A673 (cell line): ENCODE data around the gene DSTYK. TPM values are rescaled to one million over a fixed set of nuclear protein-coding genes. Genes with fewer than 3 reads are reported as not detected.

Source experiments
- BruUV-seq: library from RNA; stranded (reverse); fragments of 400-500 nt; replicated peaks from 2 replicates; lab custom pipeline; 2021; lab: Mats Ljungman, UMichigan
- CTCF ChIA-PET: fragments of 300-600 bp; sonication (Branson Sonifier 250); formaldehyde crosslinking; loops from one replicate; lab custom pipeline; 2022; ENCODE audit warnings: antibody characterized with exemption; lab: Charles Lee
- POLR2A ChIA-PET: fragments of 300-600 bp; sonication (Branson Sonifier 250); formaldehyde crosslinking; loops from one replicate; lab custom pipeline; 2022; ENCODE audit warnings: antibody characterized with exemption; ENCODE audit not compliant: low non-redundant PET; lab: Charles Lee
- DNase-seq: peaks from one replicate; pipeline ENCODE4 v3.0.0-alpha.2; 2015; ENCODE audit warnings: low spot score
- H3K27ac ChIP-seq: fragments of 200-600 bp; sonication (generic); 2 replicates; pipeline ENCODE4 v1.5.1; 2016; ENCODE audit warnings: mixed run types, low read depth, mild to moderate bottlenecking, mixed read lengths, antibody characterized with exemption, low read length; ENCODE audit not compliant: poor library complexity, severe bottlenecking
- H3K27me3 ChIP-seq: fragments of 200-600 bp; sonication (generic); replicated peaks from 2 replicates; pipeline ENCODE4 v1.6.1; 2017; ENCODE audit warnings: mixed run types, low read depth, mild to moderate bottlenecking, mixed read lengths, antibody characterized with exemption, low read length; ENCODE audit not compliant: insufficient read depth, poor library complexity
- H3K36me3 ChIP-seq: fragments of 200-600 bp; sonication (generic); 2 replicates; pipeline ENCODE4 v1.6.1; 2016; ENCODE audit warnings: mixed run types, mild to moderate bottlenecking, mixed read lengths, antibody characterized with exemption, low read length; ENCODE audit not compliant: insufficient read depth, poor library complexity, severe bottlenecking
- H3K4me1 ChIP-seq: fragments of 200-600 bp; sonication (generic); 2 replicates; pipeline ENCODE4 v1.6.1; 2017; ENCODE audit warnings: mixed run types, mild to moderate bottlenecking, mixed read lengths, antibody characterized with exemption, low read length; ENCODE audit not compliant: insufficient read depth, poor library complexity, severe bottlenecking
- H3K4me3 ChIP-seq: fragments of 200-600 bp; sonication (generic); 2 replicates; pipeline ENCODE4 v1.5.1; 2016; ENCODE audit warnings: low read depth, mixed run types, mild to moderate bottlenecking, mixed read lengths, low read length; ENCODE audit not compliant: poor library complexity, severe bottlenecking
- H3K9me3 ChIP-seq: fragments of 200-600 bp; sonication (generic); 2 replicates; pipeline ENCODE4 v1.6.1; 2016; ENCODE audit warnings: mixed run types, low read depth, mild to moderate bottlenecking, mixed read lengths, antibody characterized with exemption, low read length; ENCODE audit not compliant: poor library complexity, severe bottlenecking
- EZH2 ChIP-seq: fragments of 200-600 bp; sonication (generic); IDR thresholded peaks from 2 replicates; pipeline ENCODE4 v1.6.1; 2017; ENCODE audit warnings: borderline replicate concordance, low read depth, mild to moderate bottlenecking, mixed read lengths, antibody characterized with exemption, low read length; ENCODE audit not compliant: poor library complexity, severe bottlenecking
- intact Hi-C: fragments of 100-400 bp; cut with micrococcal nuclease; formaldehyde crosslinking; loops from one replicate; pipeline ENCODE4 v1.10.0; 2022; ENCODE audit not compliant: unreplicated experiment
- total RNA-seq: library from RNA; stranded (reverse); gene quantifications from 2 replicates; pipeline ENCODE4 v1.2.3, GENCODE V29; 2021
- TF ChIP-seq, protein P1 (sequence below): fragments of 300-800, 200-600 bp; sonication (generic); conservative IDR thresholded peaks from 2 replicates; pipeline ENCODE4 v1.5.1; 2017; ENCODE audit warnings: low read depth, mild to moderate bottlenecking, antibody characterized with exemption, low read length, moderate library complexity, mixed read lengths

Gene DSTYK
- total RNA-seq, 1 experiment from 2014 or later: 7.1 TPM

DNA sequence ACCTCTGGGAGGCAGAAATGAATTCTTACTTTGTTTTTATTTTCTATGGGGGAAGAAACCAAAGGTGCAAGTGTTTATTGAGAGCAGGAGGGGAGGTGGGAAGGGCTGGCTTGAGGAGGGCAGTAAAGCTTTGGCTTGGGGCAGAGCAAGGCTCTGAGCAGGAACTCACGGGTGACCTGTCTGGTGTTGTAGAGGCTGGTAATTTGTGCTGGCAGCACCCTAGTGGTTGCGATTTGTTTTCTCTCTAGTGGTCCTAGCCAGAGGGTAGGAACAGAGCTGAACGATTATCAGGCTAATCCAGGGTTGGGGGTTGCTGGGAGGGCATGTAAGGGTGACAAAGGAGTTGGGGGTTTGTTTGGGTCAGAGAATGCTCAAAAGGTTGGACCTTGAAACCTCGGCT, 32.9 kb upstream of the DSTYK start:
- ChIA-PET POLR2A (no interaction called here), CTCF (no interaction called here)
- no peak for TF ChIP-seq EZH2
- TF ChIP-seq, protein P1, sequence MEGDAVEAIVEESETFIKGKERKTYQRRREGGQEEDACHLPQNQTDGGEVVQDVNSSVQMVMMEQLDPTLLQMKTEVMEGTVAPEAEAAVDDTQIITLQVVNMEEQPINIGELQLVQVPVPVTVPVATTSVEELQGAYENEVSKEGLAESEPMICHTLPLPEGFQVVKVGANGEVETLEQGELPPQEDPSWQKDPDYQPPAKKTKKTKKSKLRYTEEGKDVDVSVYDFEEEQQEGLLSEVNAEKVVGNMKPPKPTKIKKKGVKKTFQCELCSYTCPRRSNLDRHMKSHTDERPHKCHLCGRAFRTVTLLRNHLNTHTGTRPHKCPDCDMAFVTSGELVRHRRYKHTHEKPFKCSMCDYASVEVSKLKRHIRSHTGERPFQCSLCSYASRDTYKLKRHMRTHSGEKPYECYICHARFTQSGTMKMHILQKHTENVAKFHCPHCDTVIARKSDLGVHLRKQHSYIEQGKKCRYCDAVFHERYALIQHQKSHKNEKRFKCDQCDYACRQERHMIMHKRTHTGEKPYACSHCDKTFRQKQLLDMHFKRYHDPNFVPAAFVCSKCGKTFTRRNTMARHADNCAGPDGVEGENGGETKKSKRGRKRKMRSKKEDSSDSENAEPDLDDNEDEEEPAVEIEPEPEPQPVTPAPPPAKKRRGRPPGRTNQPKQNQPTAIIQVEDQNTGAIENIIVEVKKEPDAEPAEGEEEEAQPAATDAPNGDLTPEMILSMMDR: no peak
- DNase-seq: no peak
- H3K36me3 ChIP-seq: no peaks in the 10 kb centered on the region
- no peak overlapping the region for H3K27ac ChIP-seq
- BruUV-seq: no TSS peak
- no peaks in the 10 kb centered on the region for H3K27me3 ChIP-seq
- intact Hi-C loops: no loop called here
- no peak overlapping the region for H3K4me3 ChIP-seq
- no peaks in the 10 kb centered on the region for H3K9me3 ChIP-seq
- no peaks in the 10 kb centered on the region for H3K4me1 ChIP-seq

DNA sequence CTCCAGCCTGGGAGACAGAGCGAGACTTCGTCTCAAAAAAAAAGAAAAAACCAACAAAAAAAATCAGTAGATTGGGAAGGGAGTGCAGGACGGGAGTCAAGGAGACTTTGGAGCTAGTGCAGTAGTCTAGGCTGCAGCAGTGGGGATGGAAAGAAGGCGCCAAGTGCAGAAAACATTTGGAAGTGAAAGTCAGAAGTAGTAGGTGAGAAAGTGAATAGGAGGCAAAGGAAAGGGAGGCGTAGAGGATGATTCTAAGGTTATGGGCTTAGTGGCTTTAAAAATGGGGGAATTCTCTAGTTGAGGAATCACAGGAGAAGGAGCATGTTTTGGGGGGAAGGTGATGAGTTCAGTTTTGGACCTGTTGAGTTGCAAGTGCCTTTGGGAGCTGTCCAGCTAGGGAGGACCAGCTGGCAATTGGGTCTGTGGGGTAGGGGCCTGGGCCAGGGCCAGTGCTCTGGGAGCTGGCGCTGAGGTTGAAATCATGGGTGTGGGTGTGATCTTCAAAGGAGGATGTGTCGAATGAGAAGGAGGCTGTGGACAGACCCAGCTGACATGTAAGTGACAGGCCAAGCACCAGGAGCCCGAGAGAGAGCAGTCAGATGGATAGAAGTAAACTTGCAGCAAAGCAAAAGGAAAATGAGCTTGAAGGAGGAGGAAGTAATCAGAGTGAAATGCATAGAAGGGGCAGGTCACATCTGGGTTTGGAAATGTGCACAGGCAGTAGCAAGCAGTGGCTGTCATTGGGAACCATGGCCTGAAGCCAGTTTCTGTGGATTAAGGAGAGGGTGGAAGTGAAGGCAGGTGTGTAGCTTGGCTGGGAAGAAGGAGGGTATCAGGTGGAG, 32.1 kb upstream of the DSTYK start:
- no peaks in the 10 kb centered on the region for H3K4me1 ChIP-seq
- no peak overlapping the region for H3K27ac ChIP-seq
- no peaks in the 10 kb centered on the region for H3K36me3 ChIP-seq
- ChIA-PET POLR2A (no interaction called here), CTCF (no interaction called here)
- H3K27me3 ChIP-seq: no peaks in the 10 kb centered on the region
- no peak for DNase-seq
- H3K9me3 ChIP-seq: no peaks in the 10 kb centered on the region
- no peak overlapping the region for H3K4me3 ChIP-seq
- TF ChIP-seq EZH2: no peak
- TF ChIP-seq, protein P1: no peak
- intact Hi-C loops: no loop called here
- no TSS peak for BruUV-seq

DNA sequence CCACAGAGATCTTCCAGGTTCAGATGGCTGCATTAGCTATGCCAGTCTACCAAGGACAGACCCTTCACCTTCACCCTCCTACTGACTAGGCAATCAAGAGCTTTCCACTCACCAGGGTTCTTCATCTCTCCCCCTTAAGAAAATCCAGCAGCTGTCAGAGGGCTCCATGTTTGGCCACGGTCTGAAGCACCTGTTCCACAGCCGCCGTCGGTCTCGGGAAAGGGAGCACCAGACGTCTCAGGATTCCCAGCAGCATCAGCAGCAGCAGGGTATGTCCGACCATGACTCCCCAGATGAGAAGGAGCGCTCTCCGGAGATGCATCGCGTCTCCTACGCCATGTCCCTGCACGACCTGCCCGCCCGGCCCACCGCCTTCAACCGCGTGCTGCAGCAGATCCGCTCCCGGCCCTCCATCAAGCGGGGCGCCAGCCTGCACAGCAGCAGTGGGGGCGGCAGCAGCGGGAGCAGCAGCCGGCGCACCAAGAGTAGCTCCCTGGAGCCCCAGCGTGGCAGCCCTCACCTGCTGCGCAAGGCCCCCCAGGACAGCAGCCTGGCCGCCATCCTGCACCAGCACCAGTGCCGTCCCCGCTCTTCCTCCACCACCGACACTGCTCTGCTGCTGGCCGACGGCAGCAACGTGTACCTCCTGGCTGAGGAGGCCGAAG, 30.0 kb upstream of the DSTYK start:
- no peak for DNase-seq
- Histone ChIP-seq H3K4me3 (no peak overlapping the region), H3K4me1 (no peaks in the 10 kb centered on the region), H3K9me3 (no peaks in the 10 kb centered on the region), H3K27ac (no peak overlapping the region), H3K27me3 (no peaks in the 10 kb centered on the region), H3K36me3 (no peaks in the 10 kb centered on the region)
- CTCF ChIA-PET: interaction anchor here (0.6 kb wide), 1 partner anchor 13 kb away, joined by 3 read pairs; no protein-coding TSS in a partner anchor
- POLR2A ChIA-PET: no interaction called here
- no peak for TF ChIP-seq EZH2
- TF ChIP-seq, protein P1: no peak
- no TSS peak for BruUV-seq
- intact Hi-C loops: no loop called here
